ENCODE measurements around the gene CCDC81. TPM values are rescaled to one million over a fixed set of nuclear protein-coding genes. Genes with fewer than 3 reads are reported as not detected.
"Not testable (repeated sequence)": the region's sequence is repeated elsewhere in the genome, so short reads cannot be mapped to it uniquely, and the experiment has no call there.

CCDC81 gene
- total and polyA plus RNA-seq, 12 donors: 0.14 to 0.81 (median 0.36) TPM

DNA sequence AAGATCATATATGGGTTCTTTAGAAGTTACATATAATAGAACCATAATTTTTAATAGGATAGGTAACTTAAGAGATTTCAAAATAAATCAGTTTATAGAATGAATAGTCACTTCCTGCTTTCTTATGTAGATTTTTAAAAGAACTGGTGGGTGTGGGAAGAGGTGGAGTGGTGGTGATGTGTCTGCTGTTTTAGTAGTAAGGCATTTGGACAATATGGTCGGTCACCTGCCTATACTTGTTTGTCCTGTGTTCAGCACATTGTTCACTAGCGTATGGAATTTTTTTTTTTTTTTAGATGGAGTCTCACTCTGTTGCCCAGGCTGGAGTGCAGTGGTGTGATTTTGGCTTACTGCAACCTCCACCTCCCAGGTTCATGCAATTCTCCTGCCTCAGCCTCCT is 39.3 kb downstream of the CCDC81 start:
- DNase-seq: no peak
- H3K27ac ChIP-seq: no peak overlapping the region
- no peak for ATAC-seq
- TF ChIP-seq CTCF (IDR thresholded peaks at IDR 0.05): no peak
- WGBS, 2 donors: 96 to 97% methylated on average over 2 of the region's 2 CpGs
- no peak overlapping the region for H3K4me3 ChIP-seq
- no peaks in the 10 kb centered on the region for H3K9me3 ChIP-seq
- H3K27me3 ChIP-seq: no peaks in the 10 kb centered on the region
- intact Hi-C loops (cut with DNase I): no loop called here
- no peaks in the 10 kb centered on the region for H3K36me3 ChIP-seq
- no peaks in the 10 kb centered on the region for H3K4me1 ChIP-seq

- H3K4me1 ChIP-seq: no peaks in the 10 kb centered on the region
Observed at GRCh38 chr11:86415026-86415425, 40.3 kb downstream of the CCDC81 start.

GRCh38 chr11:86416494-86416893 is 41.8 kb downstream of the CCDC81 start:
- ATAC-seq (no peak), DNase-seq (no peak)
- no peak for TF ChIP-seq CTCF (IDR thresholded peaks at IDR 0.05)
- intact Hi-C loops (cut with DNase I): no loop called here
- Histone ChIP-seq H3K4me3 (no peak overlapping the region), H3K4me1 (no peaks in the 10 kb centered on the region), H3K27me3 (no peaks in the 10 kb centered on the region), H3K9me3 (no peaks in the 10 kb centered on the region), H3K27ac (no peak overlapping the region), H3K36me3 (no peaks in the 10 kb centered on the region)
- 84 to 97% methylated on average over 1 of the region's 1 CpG for WGBS, 2 donors

More at GRCh38 chr11:86415026-86415425, 40.3 kb downstream of the CCDC81 start:
- 70 to 72% methylated on average over 4 of the region's 4 CpGs for WGBS, 2 donors
- Histone ChIP-seq H3K36me3 (no peaks in the 10 kb centered on the region), H3K27ac (no peak overlapping the region), H3K9me3 (no peaks in the 10 kb centered on the region), H3K27me3 (no peaks in the 10 kb centered on the region), H3K4me3 (no peak overlapping the region)
- intact Hi-C loops (cut with DNase I): no loop called here
- no peak for DNase-seq
- TF ChIP-seq CTCF (IDR thresholded peaks at IDR 0.05): no peak
- no peak for ATAC-seq

DNA sequence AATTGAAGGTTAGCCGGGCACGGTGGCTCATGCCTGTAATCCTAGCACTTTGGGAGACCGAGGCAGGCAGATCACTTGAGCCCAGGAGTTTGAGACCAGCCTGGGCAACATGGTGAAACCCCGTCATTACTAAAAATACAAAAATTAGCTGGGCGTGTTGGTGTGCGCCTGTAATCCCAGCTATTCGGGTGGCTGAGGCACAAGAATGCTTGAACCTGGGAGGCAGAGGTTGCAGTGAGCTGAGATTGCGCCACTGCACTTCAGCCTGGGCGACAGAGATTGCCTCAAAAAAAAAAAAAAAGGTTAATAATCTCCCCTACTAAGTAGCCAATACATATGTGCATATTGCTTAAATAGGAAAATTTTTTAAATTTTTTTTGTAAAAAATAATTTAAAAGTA is 42.3 kb downstream of the CCDC81 start:
- H3K4me1 ChIP-seq; H3K9me3 ChIP-seq; ATAC-seq; DNase-seq; intact Hi-C loops (cut with DNase I); H3K27ac ChIP-seq; H3K4me3 ChIP-seq; H3K36me3 ChIP-seq; H3K27me3 ChIP-seq: not testable (repeated sequence)
- 92 to 94% methylated on average over 9 of the region's 9 CpGs for WGBS, 2 donors

DNA sequence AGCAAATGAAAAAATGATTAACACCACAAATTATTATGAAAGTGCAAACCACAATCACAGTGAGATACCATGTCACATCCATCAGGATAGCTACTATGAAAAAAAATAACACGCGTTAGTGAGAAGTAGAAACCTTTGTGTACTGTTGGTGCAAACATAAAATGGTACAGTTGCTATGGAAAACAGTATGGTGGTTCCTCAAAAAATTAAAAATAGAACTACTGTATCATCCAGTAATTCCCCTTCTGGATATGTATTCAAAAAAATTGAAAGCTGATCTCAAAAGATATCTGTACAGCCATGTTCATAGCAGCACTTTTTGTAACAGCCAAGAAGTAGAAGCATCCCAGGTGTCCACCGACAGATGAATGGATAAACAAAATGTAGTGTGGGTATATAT is 43.4 kb downstream of the CCDC81 start:
- peaks cover 0 to under 1% (median 0%) of the 10 kb centered on the region in 9 donors for H3K4me1 ChIP-seq
- intact Hi-C loops (cut with DNase I): no loop called here
- no peaks in the 10 kb centered on the region for H3K36me3 ChIP-seq
- no peak overlapping the region for H3K27ac ChIP-seq
- DNase-seq: no peak
- no peaks in the 10 kb centered on the region for H3K27me3 ChIP-seq
- ATAC-seq: no peak
- no peak overlapping the region for H3K4me3 ChIP-seq
- no peak for TF ChIP-seq CTCF (IDR thresholded peaks at IDR 0.05)
- H3K9me3 ChIP-seq: no peaks in the 10 kb centered on the region
- WGBS, 2 donors: 91 to 93% methylated on average over 3 of the region's 3 CpGs
